Measurements from ENCODE around the gene SLC39A11.

Gene SLC39A11

DNA sequence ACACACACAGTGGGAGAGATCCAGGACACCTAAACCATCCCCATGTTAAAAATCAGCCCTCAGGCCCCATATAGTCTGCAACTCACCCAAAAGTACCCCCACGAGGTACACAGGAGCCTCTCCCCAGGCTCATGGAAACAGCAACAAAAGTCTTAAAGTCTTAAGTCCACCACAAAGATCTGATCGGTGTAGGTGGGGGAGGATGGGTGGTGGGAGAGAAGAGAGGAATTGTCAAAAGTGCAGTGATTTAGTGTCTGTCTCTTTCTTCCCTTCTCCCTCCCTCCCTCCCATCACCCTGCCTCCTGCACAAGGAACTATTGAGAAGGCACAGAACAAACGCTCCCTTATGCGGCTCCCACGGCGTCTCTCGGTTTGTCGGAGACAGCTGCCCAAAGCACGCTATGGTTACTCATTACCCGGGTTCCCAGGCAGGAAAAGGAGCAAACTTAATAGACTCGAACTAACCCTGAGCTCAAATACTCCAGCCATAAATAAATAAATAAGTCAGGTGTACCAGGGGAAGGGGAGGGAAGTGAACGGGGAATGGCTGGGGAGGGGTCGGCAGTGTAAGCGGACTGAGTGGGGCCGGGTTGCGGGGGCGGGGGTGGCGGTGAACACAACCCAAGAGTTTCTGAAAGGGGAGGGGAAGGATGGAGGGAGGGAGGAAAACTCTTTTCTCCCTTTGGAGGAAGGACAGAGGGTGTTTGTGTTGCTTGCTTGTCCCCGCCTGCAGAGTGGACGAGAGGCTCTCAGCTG lies 477.4 kb downstream of the SLC39A11 start:
- Histone ChIP-seq H4K20me1 (ENCODE audit: insufficient read depth, low read length) (no peaks in the 10 kb centered on the region), H3K27ac (ENCODE audit: low read length) (no peak overlapping the region), H3K9ac (ENCODE audit: low read length) (no peak overlapping the region), H2AFZ (ENCODE audit: low read depth, low read length) (no peak overlapping the region), H3K9me3 (ENCODE audit: insufficient read depth, low read length) (no peaks in the 10 kb centered on the region), H3K36me3 (replicated peaks; ENCODE audit: low read depth, low read length) (no peaks in the 10 kb centered on the region), H3K4me3 (ENCODE audit: low read length) (no peak overlapping the region), H3K27me3 (ENCODE audit: low read depth, low read length) (peaks cover 15% of the 10 kb centered on the region; the same call in 1 of the 2 replicates), H3K79me2 (ENCODE audit: low read length) (no peaks in the 10 kb centered on the region), H3K4me1 (ENCODE audit: low read length) (no peaks in the 10 kb centered on the region), H3K4me2 (ENCODE audit: low read length) (no peak overlapping the region)
- TF ChIP-seq, protein P1, sequence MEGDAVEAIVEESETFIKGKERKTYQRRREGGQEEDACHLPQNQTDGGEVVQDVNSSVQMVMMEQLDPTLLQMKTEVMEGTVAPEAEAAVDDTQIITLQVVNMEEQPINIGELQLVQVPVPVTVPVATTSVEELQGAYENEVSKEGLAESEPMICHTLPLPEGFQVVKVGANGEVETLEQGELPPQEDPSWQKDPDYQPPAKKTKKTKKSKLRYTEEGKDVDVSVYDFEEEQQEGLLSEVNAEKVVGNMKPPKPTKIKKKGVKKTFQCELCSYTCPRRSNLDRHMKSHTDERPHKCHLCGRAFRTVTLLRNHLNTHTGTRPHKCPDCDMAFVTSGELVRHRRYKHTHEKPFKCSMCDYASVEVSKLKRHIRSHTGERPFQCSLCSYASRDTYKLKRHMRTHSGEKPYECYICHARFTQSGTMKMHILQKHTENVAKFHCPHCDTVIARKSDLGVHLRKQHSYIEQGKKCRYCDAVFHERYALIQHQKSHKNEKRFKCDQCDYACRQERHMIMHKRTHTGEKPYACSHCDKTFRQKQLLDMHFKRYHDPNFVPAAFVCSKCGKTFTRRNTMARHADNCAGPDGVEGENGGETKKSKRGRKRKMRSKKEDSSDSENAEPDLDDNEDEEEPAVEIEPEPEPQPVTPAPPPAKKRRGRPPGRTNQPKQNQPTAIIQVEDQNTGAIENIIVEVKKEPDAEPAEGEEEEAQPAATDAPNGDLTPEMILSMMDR (IDR thresholded peaks at IDR 0.05; ENCODE audit: low read depth, low read length): no peak
- no peak for TF ChIP-seq EZH2phosphoT487 (IDR thresholded peaks at IDR 0.05; ENCODE audit: low read depth)

DNA sequence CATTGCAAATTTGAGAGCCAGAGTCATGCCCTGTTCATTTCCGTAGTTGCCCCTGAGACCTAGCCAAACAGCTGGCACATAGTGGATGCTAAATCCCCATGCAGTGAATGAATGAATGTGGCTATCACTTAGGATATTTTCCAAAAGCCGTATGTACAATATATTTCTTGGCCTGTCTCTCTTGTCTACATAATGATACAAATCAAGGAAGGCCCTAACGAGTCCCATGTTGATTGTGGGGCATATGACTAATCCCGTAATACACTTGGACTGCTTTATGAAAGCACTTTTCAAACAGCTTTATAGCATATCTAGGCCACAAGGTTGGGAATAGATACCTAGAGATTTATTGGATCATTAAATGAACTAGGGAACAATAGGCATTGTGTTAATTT lies 478.0 kb downstream of the SLC39A11 start:
- Histone ChIP-seq H3K4me1 (ENCODE audit: low read length) (no peaks in the 10 kb centered on the region), H3K36me3 (replicated peaks; ENCODE audit: low read depth, low read length) (no peaks in the 10 kb centered on the region), H3K9ac (ENCODE audit: low read length) (no peak overlapping the region), H2AFZ (ENCODE audit: low read depth, low read length) (no peak overlapping the region), H3K9me3 (ENCODE audit: insufficient read depth, low read length) (no peaks in the 10 kb centered on the region), H3K4me3 (ENCODE audit: low read length) (no peak overlapping the region), H4K20me1 (ENCODE audit: insufficient read depth, low read length) (no peaks in the 10 kb centered on the region), H3K79me2 (ENCODE audit: low read length) (no peaks in the 10 kb centered on the region), H3K27ac (ENCODE audit: low read length) (no peak overlapping the region), H3K4me2 (ENCODE audit: low read length) (no peak overlapping the region), H3K27me3 (ENCODE audit: low read depth, low read length) (peaks cover 15% of the 10 kb centered on the region; the same call in 1 of the 2 replicates)
- TF ChIP-seq, protein P1 (IDR thresholded peaks at IDR 0.05; ENCODE audit: low read depth, low read length): no peak
- no peak for TF ChIP-seq EZH2phosphoT487 (IDR thresholded peaks at IDR 0.05; ENCODE audit: low read depth)

DNA sequence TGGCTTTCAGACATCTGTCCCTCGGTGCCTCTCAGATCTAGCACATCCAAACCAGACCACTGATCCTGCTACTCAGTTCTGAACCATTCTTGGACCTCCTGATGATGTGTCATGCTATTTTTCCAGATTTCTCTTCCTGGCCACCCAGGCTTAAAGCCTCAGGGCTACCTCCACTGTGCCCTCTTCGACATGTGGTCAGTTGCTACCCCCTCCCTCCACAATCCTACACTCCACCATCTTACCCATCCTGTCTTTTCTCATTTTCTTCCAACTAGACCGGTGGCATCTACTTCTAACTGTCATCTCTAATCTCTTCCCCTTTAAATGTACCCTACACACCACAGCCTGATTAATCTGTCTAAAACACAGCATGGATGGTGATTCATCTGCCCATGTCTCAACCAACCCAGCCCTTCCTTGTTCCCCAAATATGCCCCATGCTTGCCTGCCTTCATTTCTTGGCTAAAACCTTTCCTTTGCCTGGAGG lies 478.6 kb downstream of the SLC39A11 start:
- Histone ChIP-seq H3K79me2 (ENCODE audit: low read length) (no peaks in the 10 kb centered on the region), H4K20me1 (ENCODE audit: insufficient read depth, low read length) (no peaks in the 10 kb centered on the region), H3K9ac (ENCODE audit: low read length) (no peak overlapping the region), H3K9me3 (ENCODE audit: insufficient read depth, low read length) (no peaks in the 10 kb centered on the region), H3K27me3 (ENCODE audit: low read depth, low read length) (peaks cover 15% of the 10 kb centered on the region; the same call in 1 of the 2 replicates), H3K27ac (ENCODE audit: low read length) (no peak overlapping the region), H3K4me2 (ENCODE audit: low read length) (no peak overlapping the region), H3K4me3 (ENCODE audit: low read length) (no peak overlapping the region), H2AFZ (ENCODE audit: low read depth, low read length) (no peak overlapping the region), H3K36me3 (replicated peaks; ENCODE audit: low read depth, low read length) (no peaks in the 10 kb centered on the region), H3K4me1 (ENCODE audit: low read length) (no peaks in the 10 kb centered on the region)
- TF ChIP-seq EZH2phosphoT487 (IDR thresholded peaks at IDR 0.05; ENCODE audit: low read depth): no peak
- TF ChIP-seq, protein P1 (IDR thresholded peaks at IDR 0.05; ENCODE audit: low read depth, low read length): no peak

DNA sequence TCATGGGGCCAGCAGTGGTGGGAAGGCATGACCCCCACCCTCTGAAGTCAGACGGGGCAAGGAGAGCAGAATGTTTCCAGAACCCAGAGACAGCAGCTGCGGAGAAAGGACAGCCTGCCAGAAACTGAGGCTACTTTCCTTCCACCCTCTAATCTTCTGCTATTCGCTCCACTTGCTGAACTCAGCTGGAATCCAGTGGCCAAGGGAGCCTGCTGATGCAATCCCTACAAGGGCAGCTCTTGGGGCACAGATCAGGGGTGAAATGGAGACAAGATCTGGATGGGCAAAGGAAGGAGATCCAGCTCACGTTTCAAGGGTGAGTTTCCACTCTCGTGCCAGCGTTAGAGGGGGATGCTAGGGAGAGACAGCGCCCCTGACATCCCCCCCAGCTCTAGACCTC lies 479.1 kb downstream of the SLC39A11 start:
- peaks cover 15% of the 10 kb centered on the region; the same call in 1 of the 2 replicates for H3K27me3 ChIP-seq (ENCODE audit: low read depth, low read length)
- H3K27ac ChIP-seq (ENCODE audit: low read length): no peak overlapping the region
- H3K9ac ChIP-seq (ENCODE audit: low read length): no peak overlapping the region
- H3K36me3 ChIP-seq (replicated peaks; ENCODE audit: low read depth, low read length): no peaks in the 10 kb centered on the region
- H3K79me2 ChIP-seq (ENCODE audit: low read length): no peaks in the 10 kb centered on the region
- no peak overlapping the region for H3K4me2 ChIP-seq (ENCODE audit: low read length)
- no peaks in the 10 kb centered on the region for H3K4me1 ChIP-seq (ENCODE audit: low read length)
- TF ChIP-seq EZH2phosphoT487 (IDR thresholded peaks at IDR 0.05; ENCODE audit: low read depth): no peak
- TF ChIP-seq, protein P1 (IDR thresholded peaks at IDR 0.05; ENCODE audit: low read depth, low read length): no peak
- no peak overlapping the region for H3K4me3 ChIP-seq (ENCODE audit: low read length)
- no peaks in the 10 kb centered on the region for H3K9me3 ChIP-seq (ENCODE audit: insufficient read depth, low read length)
- H4K20me1 ChIP-seq (ENCODE audit: insufficient read depth, low read length): no peaks in the 10 kb centered on the region
- no peak overlapping the region for H2AFZ ChIP-seq (ENCODE audit: low read depth, low read length)

Data from OCI-LY3 (cell line).